RWPE1 (cell line): ENCODE measurements around the gene ZNF492.

ENCODE experiments used
- CTCF ChIA-PET: fragments of 350-600 bp; sonication (Branson Sonifier 250); formaldehyde crosslinking; extraction: SDS; loops from one replicate; lab custom pipeline; 2021; lab: Yijun Ruan, JAX
- POLR2A ChIA-PET: fragments of 400-600 bp; formaldehyde crosslinking; extraction: SDS; loops from one replicate; lab custom pipeline; 2020; ENCODE audit warnings: antibody characterized with exemption; ENCODE audit not compliant: low non-redundant PET; lab: Yijun Ruan, JAX
- DNase-seq: peaks from one replicate; pipeline ENCODE4 v3.0.0; 2012; ENCODE audit warnings: low spot score
- H3K27ac ChIP-seq: fragments of 450-650 bp; 2 replicates; pipeline ENCODE4 v1.5.1; 2017
- TF ChIP-seq, protein P1 (sequence below): fragments of 450-650 bp; conservative IDR thresholded peaks from 2 replicates; pipeline ENCODE4 v1.5.1; 2017; ENCODE audit warnings: low read depth, mild to moderate bottlenecking

Gene ZNF492

DNA sequence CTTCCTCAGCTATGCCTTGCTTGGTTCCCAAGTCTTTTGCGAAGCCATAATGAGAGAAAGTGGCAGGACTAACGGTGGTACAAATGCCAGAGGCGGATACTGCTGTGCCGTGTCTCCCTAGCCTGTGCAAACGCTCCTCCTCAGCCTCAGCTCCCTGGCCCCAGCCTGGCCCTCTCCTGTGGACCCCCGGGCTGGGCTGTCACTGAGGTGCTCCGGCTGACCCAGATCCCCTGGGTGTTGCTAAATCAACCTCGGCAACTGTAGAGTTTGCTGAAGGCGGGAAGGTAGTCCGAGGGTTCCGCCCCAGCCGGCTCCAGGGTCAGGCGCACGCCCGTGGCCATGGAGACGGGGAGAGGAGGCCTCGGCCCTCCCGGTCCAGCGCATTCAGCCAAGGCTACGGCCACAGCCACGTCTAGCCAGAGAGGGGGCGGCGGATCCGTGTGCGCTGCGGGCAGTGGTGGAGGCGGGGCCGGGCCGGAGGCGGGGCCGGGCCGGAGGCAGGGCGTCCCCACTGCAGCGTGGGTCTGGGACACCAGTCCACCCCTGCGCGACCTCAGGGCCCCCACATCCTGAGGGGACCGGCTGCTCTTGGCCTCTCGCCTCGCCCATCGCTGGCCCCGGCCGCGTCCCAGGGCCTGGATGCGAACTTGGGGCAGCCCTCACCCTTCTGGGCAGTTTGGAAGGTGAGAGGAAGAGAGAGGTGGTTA is 16.4 kb upstream of the ZNF492 start:
- CTCF ChIA-PET = no interaction called here
- no peak for DNase-seq
- TF ChIP-seq, protein P1, sequence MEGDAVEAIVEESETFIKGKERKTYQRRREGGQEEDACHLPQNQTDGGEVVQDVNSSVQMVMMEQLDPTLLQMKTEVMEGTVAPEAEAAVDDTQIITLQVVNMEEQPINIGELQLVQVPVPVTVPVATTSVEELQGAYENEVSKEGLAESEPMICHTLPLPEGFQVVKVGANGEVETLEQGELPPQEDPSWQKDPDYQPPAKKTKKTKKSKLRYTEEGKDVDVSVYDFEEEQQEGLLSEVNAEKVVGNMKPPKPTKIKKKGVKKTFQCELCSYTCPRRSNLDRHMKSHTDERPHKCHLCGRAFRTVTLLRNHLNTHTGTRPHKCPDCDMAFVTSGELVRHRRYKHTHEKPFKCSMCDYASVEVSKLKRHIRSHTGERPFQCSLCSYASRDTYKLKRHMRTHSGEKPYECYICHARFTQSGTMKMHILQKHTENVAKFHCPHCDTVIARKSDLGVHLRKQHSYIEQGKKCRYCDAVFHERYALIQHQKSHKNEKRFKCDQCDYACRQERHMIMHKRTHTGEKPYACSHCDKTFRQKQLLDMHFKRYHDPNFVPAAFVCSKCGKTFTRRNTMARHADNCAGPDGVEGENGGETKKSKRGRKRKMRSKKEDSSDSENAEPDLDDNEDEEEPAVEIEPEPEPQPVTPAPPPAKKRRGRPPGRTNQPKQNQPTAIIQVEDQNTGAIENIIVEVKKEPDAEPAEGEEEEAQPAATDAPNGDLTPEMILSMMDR = no peak
- no peak overlapping the region for H3K27ac ChIP-seq
- POLR2A ChIA-PET = no interaction called here

DNA sequence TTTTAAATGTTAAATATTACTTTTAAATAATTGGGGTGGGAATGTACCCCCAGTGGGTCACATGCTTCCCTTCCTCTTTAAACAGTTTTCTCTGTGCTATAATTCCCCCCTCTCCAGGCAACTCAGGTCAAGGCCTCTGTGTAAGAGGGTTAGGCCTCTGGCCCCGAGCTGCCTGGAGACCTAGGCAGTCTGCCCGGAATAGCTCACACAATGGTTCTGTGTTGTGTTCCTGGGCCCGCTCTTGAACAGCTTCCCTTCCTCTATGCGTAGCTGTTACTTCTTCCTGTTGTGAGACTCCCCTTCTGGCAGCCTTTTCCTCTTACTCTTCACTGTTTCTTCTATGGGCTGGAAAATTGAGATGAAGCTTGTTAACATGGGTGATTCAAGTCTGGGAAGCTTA is 14.8 kb upstream of the ZNF492 start:
- DNase-seq = no peak
- TF ChIP-seq, protein P1 = no peak
- ChIA-PET POLR2A (no interaction called here), CTCF (no interaction called here)
- no peak overlapping the region for H3K27ac ChIP-seq

DNA sequence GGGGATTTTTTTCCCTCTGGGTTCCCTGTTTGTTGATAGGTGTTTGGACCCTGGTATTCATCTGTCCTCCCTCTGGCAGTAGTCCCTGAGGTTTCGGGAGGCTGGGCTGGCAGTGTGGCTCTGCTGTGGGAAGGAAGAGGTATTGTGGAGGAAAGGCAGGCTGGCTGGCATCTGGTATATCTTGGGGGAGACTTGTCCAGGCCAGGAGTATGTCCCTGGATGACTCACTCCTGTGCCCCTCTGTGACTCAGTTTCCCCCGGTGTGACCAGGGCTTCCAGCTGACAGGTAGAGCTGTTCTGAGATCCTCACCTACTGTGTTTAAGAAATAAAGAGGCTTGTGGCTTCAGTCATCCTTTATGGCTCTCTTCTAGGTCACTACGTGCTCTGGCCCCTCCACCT is 14.2 kb upstream of the ZNF492 start:
- CTCF ChIA-PET = no interaction called here
- no peak overlapping the region for H3K27ac ChIP-seq
- POLR2A ChIA-PET = no interaction called here
- no peak for DNase-seq
- TF ChIP-seq, protein P1 = no peak

DNA sequence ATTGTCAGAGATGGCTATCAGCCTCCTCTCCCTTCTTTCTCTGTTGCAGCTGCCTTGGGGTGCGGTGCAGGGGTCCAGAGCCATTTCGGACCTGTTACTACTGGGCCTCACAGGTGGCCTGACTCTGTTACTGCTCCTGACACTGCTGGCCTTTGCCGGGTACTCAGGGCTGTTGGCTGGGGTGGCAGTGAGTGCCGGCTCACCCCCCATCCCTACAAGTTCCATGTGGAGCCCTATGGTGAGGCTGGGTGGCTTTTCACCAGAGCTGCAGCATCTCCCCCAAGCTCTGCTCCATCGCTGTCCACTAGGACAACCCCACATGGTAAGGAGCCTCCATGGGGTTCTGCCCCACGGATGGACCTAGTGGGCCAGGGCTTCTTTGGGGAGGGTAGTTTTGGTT is 13.7 kb upstream of the ZNF492 start:
- no peak overlapping the region for H3K27ac ChIP-seq
- DNase-seq = no peak
- ChIA-PET POLR2A (no interaction called here), CTCF (no interaction called here)
- TF ChIP-seq, protein P1 = no peak

DNA sequence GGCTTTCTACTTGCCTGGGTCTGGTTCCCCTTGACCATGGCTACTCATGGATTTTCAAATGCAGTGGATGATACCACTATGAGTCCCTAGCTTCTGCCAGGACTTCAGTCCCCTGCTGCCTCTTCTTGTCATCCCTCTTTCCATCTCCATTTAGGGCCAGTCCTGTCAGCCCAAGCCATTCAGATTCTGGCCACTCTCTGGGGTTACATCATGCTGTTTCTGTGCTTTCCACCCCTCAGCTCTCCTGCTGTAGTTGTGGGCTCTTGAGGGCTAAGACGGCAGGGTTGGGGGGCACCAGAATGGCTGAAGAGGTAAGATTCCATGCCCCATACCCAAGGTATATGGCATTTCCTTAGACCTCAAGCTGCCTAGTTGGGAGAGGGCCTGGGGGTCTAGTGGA is 13.2 kb upstream of the ZNF492 start:
- H3K27ac ChIP-seq = no peak overlapping the region
- CTCF ChIA-PET = no interaction called here
- POLR2A ChIA-PET = no interaction called here
- TF ChIP-seq, protein P1 = no peak
- no peak for DNase-seq

DNA sequence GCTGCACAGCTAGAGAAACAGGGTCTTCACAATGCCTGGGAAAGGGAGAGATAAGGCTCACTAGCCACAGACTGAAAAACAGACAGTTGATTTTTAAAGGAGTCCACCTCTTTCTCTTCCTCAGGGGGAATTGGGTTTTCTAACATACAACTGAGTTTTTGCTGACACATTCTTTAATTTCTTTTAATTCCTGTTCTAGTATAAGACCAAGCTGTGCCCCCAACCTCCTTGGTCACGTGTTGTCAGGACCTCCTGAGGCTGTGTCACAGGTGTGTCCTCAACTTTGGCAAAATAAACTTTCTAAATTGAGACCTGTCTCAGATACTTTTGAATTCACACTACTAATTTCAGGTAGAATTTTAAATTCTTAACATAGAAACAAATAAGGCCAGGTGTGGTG is 12.1 kb upstream of the ZNF492 start:
- DNase-seq = no peak
- CTCF ChIA-PET = no interaction called here
- H3K27ac ChIP-seq = no peak overlapping the region
- POLR2A ChIA-PET = interaction anchor here (0.7 kb wide), 1 partner anchor 75 kb away, joined by 8 read pairs; no protein-coding TSS in a partner anchor
- TF ChIP-seq, protein P1 = no peak
